MCF 10A (cell line): ENCODE results near the gene RHOBTB3. TPM values are rescaled to one million over a fixed set of nuclear protein-coding genes. Genes with fewer than 3 reads are reported as not detected.

Experiments used
- BruUV-seq: library from RNA; stranded (reverse); fragments of 400-500 nt; replicated peaks from 2 replicates; lab custom pipeline; 2021; lab: Mats Ljungman, UMichigan
- CTCF ChIA-PET: fragments of 300-600 bp; sonication (Branson Sonifier 250); formaldehyde crosslinking; extraction: SDS; loops from one replicate; lab custom pipeline; 2021; ENCODE audit warnings: antibody characterized with exemption, inconsistent platforms; lab: Yijun Ruan, JAX
- POLR2A ChIA-PET: fragments of 300-600, 350-650 bp; sonication (Branson Sonifier 250); formaldehyde crosslinking; extraction: SDS; loops from one replicate; lab custom pipeline; 2020; ENCODE audit warnings: antibody characterized with exemption, inconsistent platforms; lab: Yijun Ruan, JAX
- DNase-seq: peaks from one replicate; pipeline ENCODE4 v3.0.0-alpha.2; 2018; ENCODE audit not compliant: unreplicated experiment
- H3K27ac Mint-ChIP-seq: one replicate; pipeline ENCODE4 v1.8.0; 2022; ENCODE audit warnings: mild to moderate bottlenecking, low read depth, mixed read lengths; ENCODE audit not compliant: unreplicated experiment
- H3K27me3 Mint-ChIP-seq: one replicate; pipeline ENCODE4 v1.8.0; 2022; ENCODE audit warnings: mixed read lengths; ENCODE audit not compliant: insufficient read depth, unreplicated experiment
- H3K36me3 Mint-ChIP-seq: one replicate; pipeline ENCODE4 v1.8.0; 2022; ENCODE audit warnings: mild to moderate bottlenecking, moderate library complexity, mixed read lengths; ENCODE audit not compliant: insufficient read depth, unreplicated experiment
- H3K4me1 Mint-ChIP-seq: one replicate; pipeline ENCODE4 v1.8.0; 2022; ENCODE audit warnings: mixed read lengths; ENCODE audit not compliant: insufficient read depth, unreplicated experiment
- H3K4me3 Mint-ChIP-seq: one replicate; pipeline ENCODE4 v1.8.0; 2022; ENCODE audit warnings: mild to moderate bottlenecking, moderate library complexity, mixed read lengths; ENCODE audit not compliant: unreplicated experiment
- H3K9me3 Mint-ChIP-seq: one replicate; pipeline ENCODE4 v1.8.0; 2022; ENCODE audit warnings: mixed read lengths; ENCODE audit not compliant: unreplicated experiment
- intact Hi-C: fragments of 100-400 bp; cut with micrococcal nuclease; formaldehyde crosslinking; loops from 2 replicates; pipeline ENCODE4 v1.14.1; 2022
- total RNA-seq: library from RNA; stranded (reverse); gene quantifications from 2 replicates; pipeline ENCODE4 v1.2.3, GENCODE V29; 2022
- TF ChIP-seq, protein P1 (sequence below): fragments of 200-600 bp; IDR thresholded peaks from one replicate; pipeline ENCODE4 v1.8.0; 2022; ENCODE audit warnings: antibody characterized with exemption, mild to moderate bottlenecking; ENCODE audit not compliant: unreplicated experiment

The RHOBTB3 gene
- total RNA-seq, 1 experiment from 2014 or later: 3.4 TPM

DNA sequence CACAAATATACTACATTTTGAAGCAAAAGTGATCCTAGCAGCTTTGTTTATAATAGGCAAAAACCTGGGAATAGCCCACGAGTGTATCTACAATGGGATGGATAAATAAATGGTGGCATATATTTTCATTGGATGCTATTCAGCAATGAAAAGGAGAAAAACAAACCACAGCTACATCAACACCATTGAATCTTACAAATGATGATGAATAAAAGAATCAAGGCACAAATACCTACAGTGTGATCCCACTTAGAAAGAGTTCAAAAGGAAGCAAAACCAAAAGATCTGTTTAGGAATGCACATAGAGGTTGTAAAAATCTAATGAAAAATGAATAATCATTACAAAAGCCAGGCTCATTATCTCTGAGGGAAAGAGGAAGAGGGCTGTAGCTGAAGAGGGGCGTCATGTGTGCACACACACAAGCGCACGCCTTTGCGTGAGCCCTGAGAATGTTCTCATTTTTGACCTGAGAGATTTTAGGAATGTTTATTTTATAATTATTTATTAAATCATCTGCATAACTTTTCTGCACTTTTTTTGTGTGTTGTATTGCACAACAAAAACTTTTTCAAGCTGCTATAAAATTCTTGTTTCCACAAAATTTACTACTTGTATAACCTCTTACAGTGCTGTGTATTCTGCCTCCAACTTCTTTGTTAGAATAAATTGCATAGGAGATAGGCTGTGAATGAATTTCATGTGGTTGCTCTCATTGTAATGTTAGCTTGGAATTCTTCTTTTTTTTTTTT is 5.9 kb upstream of the RHOBTB3 start:
- Mint-ChIP-seq H3K4me1 (no peaks in the 10 kb centered on the region), H3K9me3 (no peaks in the 10 kb centered on the region), H3K27ac (no peak overlapping the region), H3K27me3 (no peaks in the 10 kb centered on the region), H3K36me3 (no peaks in the 10 kb centered on the region), H3K4me3 (no peak overlapping the region)
- ChIA-PET CTCF (interaction anchor here (0.6 to 3.6 kb wide), 4 partner anchors 8 to 61 kb away, joined by 3 to 16 read pairs (median 4); no protein-coding TSS in a partner anchor), POLR2A (interaction anchor here (1.5 kb wide), 1 partner anchor 98 kb away, joined by 4 read pairs; the partner anchor contains the start of gene GLRX)
- intact Hi-C loops: no loop called here
- BruUV-seq: no TSS peak
- TF ChIP-seq, protein P1, sequence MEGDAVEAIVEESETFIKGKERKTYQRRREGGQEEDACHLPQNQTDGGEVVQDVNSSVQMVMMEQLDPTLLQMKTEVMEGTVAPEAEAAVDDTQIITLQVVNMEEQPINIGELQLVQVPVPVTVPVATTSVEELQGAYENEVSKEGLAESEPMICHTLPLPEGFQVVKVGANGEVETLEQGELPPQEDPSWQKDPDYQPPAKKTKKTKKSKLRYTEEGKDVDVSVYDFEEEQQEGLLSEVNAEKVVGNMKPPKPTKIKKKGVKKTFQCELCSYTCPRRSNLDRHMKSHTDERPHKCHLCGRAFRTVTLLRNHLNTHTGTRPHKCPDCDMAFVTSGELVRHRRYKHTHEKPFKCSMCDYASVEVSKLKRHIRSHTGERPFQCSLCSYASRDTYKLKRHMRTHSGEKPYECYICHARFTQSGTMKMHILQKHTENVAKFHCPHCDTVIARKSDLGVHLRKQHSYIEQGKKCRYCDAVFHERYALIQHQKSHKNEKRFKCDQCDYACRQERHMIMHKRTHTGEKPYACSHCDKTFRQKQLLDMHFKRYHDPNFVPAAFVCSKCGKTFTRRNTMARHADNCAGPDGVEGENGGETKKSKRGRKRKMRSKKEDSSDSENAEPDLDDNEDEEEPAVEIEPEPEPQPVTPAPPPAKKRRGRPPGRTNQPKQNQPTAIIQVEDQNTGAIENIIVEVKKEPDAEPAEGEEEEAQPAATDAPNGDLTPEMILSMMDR: no peak
- no peak for DNase-seq

DNA sequence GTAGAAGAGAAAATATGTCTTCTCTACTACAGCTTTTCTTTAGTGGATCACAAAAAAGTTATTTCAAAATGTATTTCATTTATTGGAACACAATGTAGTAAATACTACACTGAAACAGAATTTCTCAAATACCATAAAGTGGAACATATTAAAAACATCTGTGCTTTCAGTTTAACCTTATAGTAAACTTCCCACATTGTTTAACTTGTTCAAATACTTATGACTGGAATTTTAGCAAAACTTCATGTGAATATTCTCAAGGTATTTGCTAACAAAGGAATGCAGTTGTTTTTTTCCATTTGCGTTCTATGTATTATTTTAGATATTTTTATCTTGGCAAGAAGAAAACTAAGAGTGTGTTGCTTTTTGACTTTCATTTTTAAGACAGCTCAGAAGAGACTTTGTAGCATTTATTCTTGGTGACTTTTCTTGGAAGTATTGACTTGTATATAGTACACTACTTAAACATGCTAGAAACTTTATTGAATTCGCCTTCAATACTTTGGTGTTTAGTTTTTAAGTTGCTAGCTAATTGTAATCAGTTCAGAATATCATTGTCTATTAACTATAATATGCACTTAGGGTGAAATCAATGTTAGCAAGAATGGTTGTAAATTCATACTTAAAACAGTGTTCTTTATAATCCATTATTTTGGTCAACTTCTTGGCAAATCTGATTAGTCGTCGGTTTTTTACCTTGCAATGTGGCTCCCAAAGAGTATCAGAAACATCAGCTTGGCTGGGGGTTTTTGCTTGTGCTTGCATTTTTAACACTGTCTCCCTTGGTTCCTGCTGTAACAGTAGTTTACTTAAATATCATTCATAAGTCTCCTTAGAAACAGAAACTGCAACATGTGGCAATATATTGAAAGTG is 5.0 kb upstream of the RHOBTB3 start:
- intact Hi-C loops: no loop called here
- no peak for DNase-seq
- no TSS peak for BruUV-seq
- Mint-ChIP-seq H3K9me3 (no peaks in the 10 kb centered on the region), H3K4me3 (no peak overlapping the region), H3K27me3 (no peaks in the 10 kb centered on the region), H3K4me1 (no peaks in the 10 kb centered on the region), H3K27ac (no peak overlapping the region), H3K36me3 (no peaks in the 10 kb centered on the region)
- CTCF ChIA-PET: interaction anchor here (0.6 to 3.6 kb wide), 3 partner anchors 7 to 94 kb away, joined by 3 to 16 read pairs (median 3); no protein-coding TSS in a partner anchor
- POLR2A ChIA-PET: interaction anchor here (1.5 kb wide), 1 partner anchor 97 kb away, joined by 4 read pairs; the partner anchor contains the start of gene GLRX
- TF ChIP-seq, protein P1: no peak

DNA sequence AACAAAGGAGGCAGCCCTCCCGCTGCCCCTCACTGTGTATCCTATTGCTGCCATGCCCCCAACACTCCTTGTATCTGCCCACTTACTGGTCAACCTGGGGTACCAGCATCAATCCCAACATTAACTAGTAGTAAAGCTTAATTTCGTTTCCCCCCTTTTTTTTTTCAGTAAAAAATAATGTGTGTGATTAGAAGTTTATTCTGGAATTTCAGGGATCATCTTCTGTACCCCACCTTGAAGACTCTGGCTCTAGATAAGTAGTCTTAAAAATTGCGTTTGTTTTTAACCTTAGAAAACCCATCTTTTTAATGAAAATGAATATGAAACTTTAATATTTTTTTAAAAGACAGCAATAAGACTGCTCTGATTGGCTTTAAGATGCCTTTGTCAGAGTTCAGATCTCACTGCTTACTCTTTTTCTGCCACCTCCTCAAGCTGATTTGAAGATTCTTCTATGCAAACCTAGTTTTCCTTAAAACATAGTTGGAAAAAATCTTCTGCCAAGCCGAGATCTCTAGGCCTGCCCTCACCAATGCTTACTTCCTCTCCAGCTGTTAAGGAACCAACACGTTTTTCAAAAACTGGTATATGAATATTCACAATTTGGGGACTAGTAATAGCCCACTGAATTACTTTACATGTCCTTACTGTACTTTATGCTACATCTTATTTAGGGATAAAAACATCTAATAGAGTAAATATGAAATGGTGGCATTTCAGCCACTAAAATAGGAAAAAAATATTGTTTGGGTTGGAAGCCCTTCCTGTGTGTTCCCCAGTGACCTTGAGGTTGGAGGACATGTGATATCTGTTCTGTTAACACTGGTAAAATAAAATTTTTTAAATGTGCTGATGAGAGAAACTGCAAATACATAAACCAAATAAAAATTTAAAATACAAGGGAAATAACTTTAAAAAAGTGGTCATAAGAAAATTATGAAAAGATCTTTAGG is 4.0 kb upstream of the RHOBTB3 start:
- TF ChIP-seq, protein P1: no peak
- no peaks in the 10 kb centered on the region for H3K4me1 Mint-ChIP-seq
- intact Hi-C loops: no loop called here
- H3K36me3 Mint-ChIP-seq: no peaks in the 10 kb centered on the region
- BruUV-seq: no TSS peak
- DNase-seq: no peak
- H3K9me3 Mint-ChIP-seq: no peaks in the 10 kb centered on the region
- H3K27ac Mint-ChIP-seq: no peak overlapping the region
- H3K4me3 Mint-ChIP-seq: no peak overlapping the region
- ChIA-PET POLR2A (no interaction called here), CTCF (interaction anchor here (0.6 kb wide), 2 partner anchors 17 to 95 kb away, joined by 3 read pairs; no protein-coding TSS in a partner anchor)
- H3K27me3 Mint-ChIP-seq: no peaks in the 10 kb centered on the region
